ENCODE results near the gene ANP32A. TPM values are rescaled to one million over a fixed set of nuclear protein-coding genes. Genes with fewer than 3 reads are reported as not detected.
A peak's percentile ranks its signal among the peaks of the same experiment; 100 is the strongest.

The ANP32A gene
- total and polyA plus RNA-seq, 4 experiments from 2014 or later = 52.7 to 134 (median 99.1) TPM

- Mint-ChIP-seq H3K4me1 (peaks cover 7 to 17% (median 10%) of the 10 kb centered on the region in 4 donors), H3K27ac (peak overlapping the region in 2 of 7 donors; percentile 23 to 29), H3K27me3 (peaks cover 11 to 19% of the 10 kb centered on the region in 2 donors), H3K4me3 (peak overlapping the region in 2 of 8 donors; percentile 5 to 45), H3K36me3 (peaks cover 6 to 10% of the 10 kb centered on the region in 2 donors), H3K9me3 (peaks cover 2 to 21% (median 15%) of the 10 kb centered on the region in 8 donors)
- no peaks in the 10 kb centered on the region for H3K36me3 ChIP-seq (ENCODE audit: insufficient read depth, low read length)
- H3K9me3 ChIP-seq (ENCODE audit: control insufficient read depth in 1 of 2, low read length in 2 of 2) = no peaks in the 10 kb centered on the region
- ChIA-PET POLR2A (ENCODE audit: partially characterized antibody) (interaction anchor here (1.1 to 1.9 kb wide), 2 partner anchors 15 to 17 kb away, joined by 3 to 10 read pairs; no protein-coding TSS in a partner anchor), CTCF (ENCODE audit: partially characterized antibody) (interaction anchor here (0.8 to 1.1 kb wide), 4 partner anchors 20 to 50 kb away, joined by 3 to 5 read pairs (median 4); no protein-coding TSS in a partner anchor)
- intact Hi-C loops (cut with micrococcal nuclease) = no loop called here
- peaks cover 9% of the 10 kb centered on the region for H3K4me1 ChIP-seq (ENCODE audit: insufficient read depth, low read length)
- H3K27me3 ChIP-seq (ENCODE audit: insufficient read depth, low read length) = peaks cover 2% of the 10 kb centered on the region
- no peak overlapping the region for H3K27ac ChIP-seq (ENCODE audit: low read depth, low read length)
- no peak overlapping the region for H3K4me3 ChIP-seq (ENCODE audit: low read length in 2 of 2)
- peak; percentile 18 to 53 (median 38) for DNase-seq
These were observed 13.1 kb upstream of the ANP32A start for GRCh38 chr15:68833700-68834331.

DNA sequence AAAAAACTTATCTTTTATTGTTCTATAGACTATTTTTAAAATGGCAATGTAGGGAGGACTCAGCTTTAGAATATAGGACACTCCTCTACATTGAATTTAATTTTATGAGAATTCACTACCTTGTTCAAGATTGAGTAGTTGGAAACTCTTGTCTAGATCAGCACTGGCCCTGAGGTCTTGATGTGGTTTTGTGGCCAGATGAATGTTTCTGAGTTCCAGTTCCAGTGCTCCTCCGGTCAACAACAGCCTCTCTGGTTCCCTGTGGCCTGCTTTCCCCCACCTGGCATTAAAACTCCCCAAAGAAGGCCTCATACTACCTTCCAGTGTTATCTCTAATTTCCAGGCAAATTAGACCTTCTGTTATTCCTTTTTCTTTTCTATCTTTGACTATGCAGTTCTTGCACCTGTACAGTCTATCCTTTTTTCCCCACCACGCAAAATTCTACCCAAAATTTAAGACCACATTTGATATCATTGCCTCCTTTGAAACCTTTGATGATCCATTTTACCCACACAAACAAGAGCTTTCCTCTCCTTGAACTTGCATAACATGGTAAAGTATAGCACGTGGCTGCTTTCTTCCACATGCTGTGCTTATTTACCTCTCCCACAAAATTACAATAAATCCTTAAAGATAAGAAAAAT is 9.6 kb upstream of the ANP32A start:
- no peaks in the 10 kb centered on the region for H3K9me3 ChIP-seq (ENCODE audit: control insufficient read depth in 1 of 2, low read length in 2 of 2)
- H3K4me1 ChIP-seq (ENCODE audit: insufficient read depth, low read length) = peaks cover 9% of the 10 kb centered on the region
- Mint-ChIP-seq H3K4me3 (no peak overlapping the region), H3K27me3 (peaks cover 1 to 7% of the 10 kb centered on the region in 2 donors), H3K4me1 (peaks cover 7 to 17% (median 10%) of the 10 kb centered on the region in 4 donors), H3K27ac (no peak overlapping the region), H3K36me3 (peaks cover 0 to 2% of the 10 kb centered on the region in 2 donors), H3K9me3 (peaks cover 0 to under 1% (median 0%) of the 10 kb centered on the region in 8 donors)
- ChIA-PET CTCF (ENCODE audit: partially characterized antibody) (interaction anchor here (0.8 to 4.8 kb wide), 5 partner anchors 46 to 156 kb away, joined by 3 to 84 read pairs (median 6); no protein-coding TSS in a partner anchor), POLR2A (ENCODE audit: partially characterized antibody) (interaction anchor here (2.1 kb wide), 1 partner anchor 12 kb away, joined by 12 read pairs; no protein-coding TSS in a partner anchor)
- no peak for DNase-seq
- H3K4me3 ChIP-seq (ENCODE audit: low read length in 2 of 2) = no peak overlapping the region
- no peaks in the 10 kb centered on the region for H3K27me3 ChIP-seq (ENCODE audit: insufficient read depth, low read length)
- no peak overlapping the region for H3K27ac ChIP-seq (ENCODE audit: low read depth, low read length)
- H3K36me3 ChIP-seq (ENCODE audit: insufficient read depth, low read length) = no peaks in the 10 kb centered on the region
- intact Hi-C loops (cut with micrococcal nuclease) = no loop called here

DNA sequence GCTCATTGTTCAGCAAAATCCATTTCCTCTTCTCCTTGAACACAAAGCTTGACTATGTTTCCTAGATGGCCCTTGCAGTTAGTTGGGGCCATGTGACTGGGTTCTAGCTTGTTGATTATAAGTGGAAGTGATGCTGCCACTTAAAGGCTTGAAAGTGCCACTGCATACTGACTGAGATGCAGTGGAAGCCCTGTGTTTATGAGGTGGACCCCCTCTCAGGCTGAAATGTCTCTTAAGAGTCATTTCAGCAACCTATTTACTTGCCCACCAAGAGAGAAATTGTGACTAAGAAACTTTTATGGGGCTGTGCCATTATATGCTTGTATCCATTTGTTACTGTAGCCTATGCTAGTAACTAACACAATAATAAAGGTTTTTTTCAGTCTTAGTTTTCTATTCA is 8.4 kb upstream of the ANP32A start:
- H3K36me3 ChIP-seq (ENCODE audit: insufficient read depth, low read length) = no peaks in the 10 kb centered on the region
- peak in 4 of 5 donors; percentile 12 to 27 (median 24) for DNase-seq
- H3K4me3 ChIP-seq (ENCODE audit: low read length in 2 of 2) = no peak overlapping the region
- H3K4me1 ChIP-seq (ENCODE audit: insufficient read depth, low read length) = peaks cover 4% of the 10 kb centered on the region
- ChIA-PET POLR2A (ENCODE audit: partially characterized antibody) (interaction anchor here (1.4 to 2.1 kb wide), 3 partner anchors 10 to 34 kb away, joined by 3 to 12 read pairs (median 4); no protein-coding TSS in a partner anchor), CTCF (ENCODE audit: partially characterized antibody) (interaction anchor here (0.8 to 4.8 kb wide), 16 partner anchors 11 to 269 kb away, joined by 3 to 84 read pairs (median 6); no protein-coding TSS in a partner anchor)
- H3K9me3 Mint-ChIP-seq = no peaks in the 10 kb centered on the region
- H3K27ac ChIP-seq (ENCODE audit: low read depth, low read length) = no peak overlapping the region
- H3K27ac Mint-ChIP-seq = peak overlapping the region in 1 of 7 donors; percentile 31
- peaks cover 1 to 4% of the 10 kb centered on the region in 2 donors for H3K27me3 Mint-ChIP-seq
- no peak overlapping the region for H3K4me3 Mint-ChIP-seq
- no peaks in the 10 kb centered on the region for H3K36me3 Mint-ChIP-seq
- peaks cover 4 to 13% (median 7%) of the 10 kb centered on the region in 4 donors for H3K4me1 Mint-ChIP-seq
- no peaks in the 10 kb centered on the region for H3K9me3 ChIP-seq (ENCODE audit: control insufficient read depth in 1 of 2, low read length in 2 of 2)
- intact Hi-C loops (cut with micrococcal nuclease) = loop anchor here (1.0 to 10.0 kb wide), 4 partner anchors 46 to 586 kb away; partner anchors contain the start of gene KIF23
- H3K27me3 ChIP-seq (ENCODE audit: insufficient read depth, low read length) = no peaks in the 10 kb centered on the region

DNA sequence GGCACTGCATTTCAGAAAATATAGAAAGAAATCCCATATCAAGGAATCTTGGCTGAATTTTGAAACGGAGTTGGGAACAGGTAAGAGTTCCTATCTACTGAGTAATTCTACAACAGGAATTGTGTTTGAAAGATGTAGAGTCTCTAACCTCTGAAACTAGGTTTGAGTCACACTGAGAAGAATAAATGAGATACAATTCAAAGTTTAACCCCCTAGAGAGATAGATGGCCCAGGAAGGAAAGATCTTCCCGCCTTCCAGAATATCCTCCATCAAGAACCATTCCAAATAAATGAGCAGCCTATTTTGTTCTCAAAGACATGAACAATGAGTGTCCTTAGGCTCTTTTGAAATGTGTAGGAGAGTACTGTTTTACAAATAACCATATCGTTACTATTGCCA is 2.9 kb upstream of the ANP32A start:
- no peak for DNase-seq
- POLR2A ChIA-PET (ENCODE audit: partially characterized antibody) = no interaction called here
- intact Hi-C loops (cut with micrococcal nuclease) = loop anchor here (5.0 to 10.0 kb wide), 2 partner anchors 591 to 644 kb away; partner anchors contain the start of gene KIF23

DNA sequence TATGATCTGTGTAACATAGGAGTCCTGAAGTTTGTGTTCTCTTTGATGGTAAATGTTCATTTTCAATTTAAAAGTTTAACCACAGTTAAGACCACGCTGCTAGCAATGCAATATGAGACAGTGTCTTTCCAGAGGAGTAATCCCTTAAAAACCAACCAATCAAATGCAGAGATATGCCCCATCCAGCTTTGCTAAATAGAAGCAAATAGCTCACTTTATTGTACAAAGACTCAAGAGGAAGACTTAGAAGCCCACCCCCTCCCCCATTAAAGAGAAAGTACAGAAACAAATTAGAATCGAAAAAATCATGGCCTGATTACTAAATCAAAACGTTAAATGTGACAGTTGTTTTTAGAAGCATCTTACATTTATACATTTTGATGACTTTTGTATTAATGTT is 2.1 kb upstream of the ANP32A start:
- no peaks in the 10 kb centered on the region for H3K27me3 Mint-ChIP-seq
- peaks cover 0 to 17% of the 10 kb centered on the region in 2 donors for H3K36me3 Mint-ChIP-seq
- peaks cover 0 to 2% (median 0%) of the 10 kb centered on the region in 8 donors for H3K9me3 Mint-ChIP-seq
- Histone ChIP-seq H3K27me3 (ENCODE audit: insufficient read depth, low read length) (no peaks in the 10 kb centered on the region), H3K36me3 (ENCODE audit: insufficient read depth, low read length) (no peaks in the 10 kb centered on the region), H3K27ac (ENCODE audit: low read depth, low read length) (no peak overlapping the region), H3K4me3 (ENCODE audit: low read length in 2 of 2) (no peak overlapping the region), H3K9me3 (ENCODE audit: control insufficient read depth in 1 of 2, low read length in 2 of 2) (no peaks in the 10 kb centered on the region), H3K4me1 (ENCODE audit: insufficient read depth, low read length) (peaks cover 14% of the 10 kb centered on the region)
- CTCF ChIA-PET (ENCODE audit: partially characterized antibody) = no interaction called here
- peak overlapping the region in 2 of 8 donors; percentile 39 to 82 for H3K4me3 Mint-ChIP-seq
- POLR2A ChIA-PET (ENCODE audit: partially characterized antibody) = no interaction called here
- intact Hi-C loops (cut with micrococcal nuclease) = loop anchor here (5.0 to 10.0 kb wide), 2 partner anchors 592 to 644 kb away; partner anchors contain the start of gene KIF23
- DNase-seq = no peak
- H3K4me1 Mint-ChIP-seq = peaks cover 9 to 17% (median 10%) of the 10 kb centered on the region in 4 donors
- no peak overlapping the region for H3K27ac Mint-ChIP-seq

More for the DNA sequence above, 2.9 kb upstream of the ANP32A start:
- H3K27me3 ChIP-seq (ENCODE audit: insufficient read depth, low read length) = no peaks in the 10 kb centered on the region
- Mint-ChIP-seq H3K36me3 (peaks cover 0 to 17% of the 10 kb centered on the region in 2 donors), H3K9me3 (peaks cover 0 to 2% (median 0%) of the 10 kb centered on the region in 8 donors), H3K4me1 (peaks cover 9 to 17% (median 10%) of the 10 kb centered on the region in 4 donors), H3K27ac (no peak overlapping the region), H3K27me3 (peaks cover 0 to 1% of the 10 kb centered on the region in 2 donors), H3K4me3 (no peak overlapping the region)
- peaks cover 14% of the 10 kb centered on the region for H3K4me1 ChIP-seq (ENCODE audit: insufficient read depth, low read length)
- no peaks in the 10 kb centered on the region for H3K9me3 ChIP-seq (ENCODE audit: control insufficient read depth in 1 of 2, low read length in 2 of 2)
- no peak overlapping the region for H3K27ac ChIP-seq (ENCODE audit: low read depth, low read length)
- CTCF ChIA-PET (ENCODE audit: partially characterized antibody) = interaction anchor here (1.6 kb wide), 1 partner anchor 39 kb away, joined by 3 read pairs; no protein-coding TSS in a partner anchor
- H3K36me3 ChIP-seq (ENCODE audit: insufficient read depth, low read length) = no peaks in the 10 kb centered on the region
- H3K4me3 ChIP-seq (ENCODE audit: low read length in 2 of 2) = no peak overlapping the region

DNA sequence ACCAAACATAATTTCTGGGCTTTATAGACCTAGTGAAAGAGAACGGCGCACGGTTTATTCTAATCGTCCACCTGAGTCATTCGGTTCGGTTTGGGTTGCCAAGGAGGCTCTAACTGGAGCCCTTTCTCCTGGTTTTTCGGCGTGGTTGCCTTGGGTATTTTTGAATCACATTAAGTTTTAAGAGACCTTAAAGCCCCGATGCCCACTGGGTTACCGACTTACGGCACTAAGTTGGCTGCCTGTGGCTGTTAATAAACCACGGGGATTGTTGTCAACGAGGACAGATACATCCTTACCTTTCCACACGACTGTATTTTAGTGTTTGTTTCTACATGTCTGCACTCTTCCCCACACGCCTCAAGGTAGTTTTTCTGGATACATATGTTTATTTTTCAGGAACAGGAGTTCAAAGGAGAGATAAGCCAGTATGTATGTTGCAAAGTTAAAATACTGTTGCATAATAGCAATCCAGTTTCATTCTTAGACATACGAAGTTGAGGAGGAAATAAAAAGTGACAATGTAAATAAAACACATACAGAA is 1.2 kb upstream of the ANP32A start:
- peak overlapping the region; percentile 82 to 100 (median 94) for H3K4me3 Mint-ChIP-seq
- H3K27ac Mint-ChIP-seq = peak overlapping the region in 6 of 7 donors; percentile 43 to 87 (median 79)
- Histone ChIP-seq H3K27ac (ENCODE audit: low read depth, low read length) (peak overlapping the region; percentile 91), H3K9me3 (ENCODE audit: control insufficient read depth in 1 of 2, low read length in 2 of 2) (no peaks in the 10 kb centered on the region), H3K36me3 (ENCODE audit: insufficient read depth, low read length) (no peaks in the 10 kb centered on the region), H3K4me3 (ENCODE audit: low read length in 2 of 2) (peak overlapping the region; percentile 77 to 81), H3K4me1 (ENCODE audit: insufficient read depth, low read length) (peaks cover 15% of the 10 kb centered on the region), H3K27me3 (ENCODE audit: insufficient read depth, low read length) (no peaks in the 10 kb centered on the region)
- peaks cover 10 to 24% (median 12%) of the 10 kb centered on the region in 4 donors for H3K4me1 Mint-ChIP-seq
- H3K36me3 Mint-ChIP-seq = peaks cover 0 to 22% of the 10 kb centered on the region in 2 donors
- ChIA-PET CTCF (ENCODE audit: partially characterized antibody) (interaction anchor here (1.8 kb wide), 1 partner anchor 38 kb away, joined by 5 read pairs; no protein-coding TSS in a partner anchor), POLR2A (ENCODE audit: partially characterized antibody) (no interaction called here)
- peaks cover 0 to 2% (median 0%) of the 10 kb centered on the region in 8 donors for H3K9me3 Mint-ChIP-seq
- H3K27me3 Mint-ChIP-seq = no peaks in the 10 kb centered on the region
- peak in 2 of 5 donors; percentile 15 to 18 for DNase-seq
- intact Hi-C loops (cut with micrococcal nuclease) = loop anchor here (5.0 to 10.0 kb wide), 2 partner anchors 593 to 645 kb away; partner anchors contain the start of gene KIF23
